GM04503 (cell line): ENCODE measurements around the gene LRRC28.

Experiments used
- DNase-seq: peaks from one replicate; pipeline ENCODE4 v3.0.0-alpha.2; 2012; ENCODE audit warnings: low read depth

Gene LRRC28

DNA sequence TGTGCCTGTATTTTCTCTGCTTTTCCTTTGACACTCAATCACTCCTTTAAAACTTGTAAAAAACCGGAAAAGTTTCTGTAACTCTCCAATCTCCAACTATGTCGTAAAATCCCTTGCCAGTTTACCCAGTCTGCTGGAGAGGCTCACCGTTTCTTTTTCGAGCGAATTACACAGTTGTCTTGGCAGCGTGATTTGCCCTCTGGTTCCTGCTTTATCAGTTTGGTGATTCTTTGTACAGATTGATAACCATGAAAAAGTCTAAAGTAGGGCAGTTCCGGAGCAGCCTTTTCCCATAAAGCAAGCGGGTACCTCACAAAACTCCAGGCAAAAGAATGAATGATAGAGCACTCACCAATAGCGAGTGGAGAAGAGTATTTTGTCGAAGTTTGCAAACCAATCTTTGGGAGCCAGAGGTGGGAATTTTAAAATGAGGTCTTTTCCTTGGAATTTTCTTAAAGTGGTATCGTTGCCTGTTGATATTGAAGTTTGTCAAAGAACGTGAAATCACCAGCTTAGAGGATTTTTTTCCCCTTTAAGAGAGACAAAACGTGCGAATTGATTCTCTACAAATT is 1.9 kb upstream of the LRRC28 start, which contains the start of gene TTC23:
Gene TTC23, minus strand, starts transcription at position 312 of the 572 bp plus-strand sequence. CDS start 20,869 bp downstream, outside the sequence.
- DNase-seq, result peak; percentile 85

GRCh38 chr15:99250001-99250400 is 1.3 kb upstream of the LRRC28 start:
- DNase-seq, result no peak

- no peak for DNase-seq
Measured at GRCh38 chr15:99250494-99250856, 806 bp upstream of the LRRC28 start.

DNA sequence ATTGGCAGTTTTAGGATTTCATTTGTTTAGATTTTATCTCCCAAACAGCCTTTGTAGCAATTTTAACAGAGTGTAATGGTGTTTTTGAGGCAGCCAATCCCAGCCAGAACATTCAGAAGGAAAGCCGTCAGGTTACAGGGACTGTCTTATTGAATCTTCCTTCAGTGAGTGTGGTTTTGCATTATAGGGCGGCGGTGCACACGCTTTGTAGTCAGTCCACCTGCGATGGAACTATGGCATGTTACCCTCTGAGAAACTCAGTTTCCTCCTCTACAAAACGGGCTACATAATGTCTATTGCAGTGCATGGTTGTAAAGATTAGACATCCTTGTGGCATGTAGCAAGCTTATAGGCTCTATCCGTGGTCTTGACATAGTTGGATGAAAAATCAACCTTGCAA is 1.0 kb downstream of the LRRC28 start:
- DNase-seq, result no peak

GRCh38 chr15:99253381-99254090 is 2.3 kb downstream of the LRRC28 start:
- DNase-seq, result peak; percentile 68

GRCh38 chr15:99257107-99257750 is 5.9 kb downstream of the LRRC28 start:
- no peak for DNase-seq

GRCh38 chr15:99264125-99264524 is 12.8 kb downstream of the LRRC28 start:
- no peak for DNase-seq

DNA sequence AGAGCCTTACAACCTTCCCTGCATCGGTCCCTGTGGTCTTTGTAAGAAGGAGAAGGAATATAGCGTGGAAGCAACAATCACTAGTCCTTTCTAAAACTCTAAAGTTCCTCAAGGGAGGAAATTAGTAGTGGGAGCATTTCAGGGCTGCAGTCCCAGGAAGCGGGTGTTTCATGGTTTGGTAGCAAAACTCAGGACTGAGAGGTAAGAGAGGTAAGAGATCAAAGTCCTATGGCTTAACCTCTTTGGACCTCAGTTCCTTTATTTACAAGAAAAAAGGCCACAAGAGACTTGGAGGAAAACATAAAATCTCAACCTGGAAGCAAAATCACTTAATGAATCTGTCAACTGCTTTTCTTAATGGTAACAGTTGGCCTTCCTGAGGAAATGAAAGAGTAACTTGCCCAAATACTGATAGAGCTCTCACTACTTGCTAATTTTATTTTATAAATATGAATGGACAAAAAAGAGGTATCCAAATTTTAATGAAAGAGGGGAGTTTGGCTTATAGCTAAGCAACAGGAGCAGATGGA is 14.3 kb downstream of the LRRC28 start:
- no peak for DNase-seq

DNA sequence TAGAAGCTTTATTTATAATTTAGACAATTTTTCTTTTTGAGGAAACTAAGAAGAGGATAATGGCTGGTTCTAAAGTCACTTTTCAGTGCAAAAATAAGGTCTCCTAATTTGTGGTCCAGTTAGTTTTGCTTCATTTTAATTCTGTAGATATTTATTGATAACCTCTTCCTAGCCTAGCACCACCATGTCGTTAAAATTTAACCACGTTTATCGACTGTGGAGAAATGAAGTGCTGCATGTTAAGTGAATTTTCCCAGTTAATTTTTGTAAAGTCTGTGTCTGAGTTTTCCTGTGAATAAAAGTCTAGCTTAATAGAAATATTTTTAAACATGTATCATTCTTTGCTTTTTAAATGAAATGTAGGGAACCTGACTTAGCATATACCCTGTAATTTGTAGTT is 16.7 kb downstream of the LRRC28 start:
- no peak for DNase-seq

DNA sequence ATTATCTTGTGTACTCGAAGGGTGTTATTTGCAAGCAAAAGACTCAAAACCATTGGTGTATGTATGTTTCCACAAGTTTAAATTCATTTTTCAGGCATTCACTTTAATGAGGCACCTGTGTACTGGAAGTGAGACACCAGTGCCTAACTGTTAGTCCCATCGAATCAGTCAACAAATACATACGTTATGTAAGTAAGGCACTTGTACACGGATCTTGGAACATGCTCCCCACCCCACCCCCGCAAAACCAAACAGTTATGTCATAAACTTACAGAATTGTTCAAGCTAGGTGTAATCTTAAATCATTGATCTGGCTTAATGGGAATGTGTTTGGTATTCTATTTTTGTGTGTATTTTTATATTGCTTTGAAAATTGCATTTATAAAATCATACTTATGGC is 17.1 kb downstream of the LRRC28 start:
- no peak for DNase-seq

- no peak for DNase-seq
Measured at GRCh38 chr15:99273801-99274200, 22.5 kb downstream of the LRRC28 start.

GRCh38 chr15:99275061-99275460 is 23.8 kb downstream of the LRRC28 start:
- DNase-seq, result no peak

GRCh38 chr15:99275525-99276128 is 24.3 kb downstream of the LRRC28 start:
- no peak for DNase-seq

DNA sequence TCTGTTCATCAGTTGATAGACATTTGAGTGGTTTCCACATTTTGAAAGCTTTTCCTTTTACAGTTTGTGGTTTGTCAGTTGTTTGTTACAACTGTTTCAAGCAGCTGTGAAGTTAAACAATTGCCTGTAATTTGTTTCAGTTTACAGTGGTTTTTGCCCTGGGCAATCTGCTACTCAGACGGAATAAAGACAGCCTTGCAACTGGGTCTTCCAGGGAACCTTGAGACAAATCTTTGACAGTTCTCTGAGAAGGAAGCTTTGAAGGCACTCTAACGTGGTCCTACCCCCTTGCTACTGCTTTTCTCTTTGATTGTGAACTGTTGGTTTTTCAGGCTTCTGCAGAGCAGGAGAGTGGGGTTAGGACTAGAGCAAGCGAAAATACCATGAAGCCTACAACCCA is 28.0 kb downstream of the LRRC28 start:
- DNase-seq, result no peak

- DNase-seq, result no peak
Measured at GRCh38 chr15:99279827-99280226, 28.5 kb downstream of the LRRC28 start.

- no peak for DNase-seq
Measured at GRCh38 chr15:99282121-99282520, 30.8 kb downstream of the LRRC28 start.

- no peak for DNase-seq
Measured at GRCh38 chr15:99282586-99282985, 31.3 kb downstream of the LRRC28 start.

GRCh38 chr15:99283717-99284116 is 32.4 kb downstream of the LRRC28 start:
- DNase-seq, result no peak

- no peak for DNase-seq
Measured at GRCh38 chr15:99291643-99292042, 40.4 kb downstream of the LRRC28 start.

DNA sequence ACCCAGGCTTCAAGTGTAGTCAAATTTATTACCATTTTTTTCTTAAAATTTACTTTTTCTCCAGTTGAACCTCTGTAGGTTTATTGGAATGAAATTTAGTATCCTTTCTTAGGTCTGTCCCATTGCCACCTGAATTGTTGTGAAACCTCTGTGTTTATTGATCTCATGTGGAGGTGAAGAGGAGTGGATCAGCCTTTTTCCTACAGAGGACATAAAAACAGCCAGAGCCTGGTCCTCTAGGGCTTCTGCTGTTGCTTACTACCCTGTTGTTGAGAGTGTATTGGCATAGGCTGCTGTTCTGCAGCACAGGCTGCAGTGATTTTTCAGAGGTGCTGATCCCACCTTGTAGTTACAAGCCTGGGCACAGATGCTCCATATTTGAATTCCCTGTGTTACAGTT is 44.6 kb downstream of the LRRC28 start:
- no peak for DNase-seq

- no peak for DNase-seq
Measured at GRCh38 chr15:99296386-99296785, 45.1 kb downstream of the LRRC28 start.

GRCh38 chr15:99303907-99304306 is 52.6 kb downstream of the LRRC28 start:
- no peak for DNase-seq
